ENCODE results near the gene VENTX. TPM values are rescaled to one million over a fixed set of nuclear protein-coding genes. Genes with fewer than 3 reads are reported as not detected.

The VENTX gene
- total and polyA plus RNA-seq, 7 donors, result 0.36 to 1.4 (median 0.83) TPM; not detected in 2

- DNase-seq, result peak; percentile 81
Measured at GRCh38 chr10:133257489-133258065, 19.9 kb downstream of the VENTX start.

GRCh38 chr10:133258066-133258817 lies 20.6 kb downstream of the VENTX start:
- Histone ChIP-seq H3K4me3 (no peak overlapping the region), H3K36me3 (no peaks in the 10 kb centered on the region), H3K27me3 (peaks cover 0 to 9% (median 0%) of the 10 kb centered on the region in 3 donors), H3K4me1 (peaks cover 0 to 38% (median 27%) of the 10 kb centered on the region in 4 donors), H3K9me3 (no peaks in the 10 kb centered on the region), H3K27ac (peak overlapping the region; percentile 9 to 70 (median 41))
- TF ChIP-seq EP300 (IDR thresholded peaks at IDR 0.05) (no peak), POLR2AphosphoS5 (IDR thresholded peaks at IDR 0.05) (no peak), POLR2A (IDR thresholded peaks at IDR 0.05) (no peak)
- TF ChIP-seq, protein P1, sequence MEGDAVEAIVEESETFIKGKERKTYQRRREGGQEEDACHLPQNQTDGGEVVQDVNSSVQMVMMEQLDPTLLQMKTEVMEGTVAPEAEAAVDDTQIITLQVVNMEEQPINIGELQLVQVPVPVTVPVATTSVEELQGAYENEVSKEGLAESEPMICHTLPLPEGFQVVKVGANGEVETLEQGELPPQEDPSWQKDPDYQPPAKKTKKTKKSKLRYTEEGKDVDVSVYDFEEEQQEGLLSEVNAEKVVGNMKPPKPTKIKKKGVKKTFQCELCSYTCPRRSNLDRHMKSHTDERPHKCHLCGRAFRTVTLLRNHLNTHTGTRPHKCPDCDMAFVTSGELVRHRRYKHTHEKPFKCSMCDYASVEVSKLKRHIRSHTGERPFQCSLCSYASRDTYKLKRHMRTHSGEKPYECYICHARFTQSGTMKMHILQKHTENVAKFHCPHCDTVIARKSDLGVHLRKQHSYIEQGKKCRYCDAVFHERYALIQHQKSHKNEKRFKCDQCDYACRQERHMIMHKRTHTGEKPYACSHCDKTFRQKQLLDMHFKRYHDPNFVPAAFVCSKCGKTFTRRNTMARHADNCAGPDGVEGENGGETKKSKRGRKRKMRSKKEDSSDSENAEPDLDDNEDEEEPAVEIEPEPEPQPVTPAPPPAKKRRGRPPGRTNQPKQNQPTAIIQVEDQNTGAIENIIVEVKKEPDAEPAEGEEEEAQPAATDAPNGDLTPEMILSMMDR (IDR thresholded peaks at IDR 0.05), result no peak
- intact Hi-C loops (cut with DNase I), result no loop called here
- WGBS, 2 donors, result 42 to 44% methylated on average over 21 of the region's 21 CpGs
- no peak for DNase-seq

More at GRCh38 chr10:133257489-133258065, 19.9 kb downstream of the VENTX start:
- Histone ChIP-seq H3K27me3 (peaks cover 0 to 10% (median 0%) of the 10 kb centered on the region in 3 donors), H3K9me3 (no peaks in the 10 kb centered on the region), H3K4me1 (peaks cover 0 to 34% (median 26%) of the 10 kb centered on the region in 4 donors), H3K27ac (peak overlapping the region; percentile 9 to 70 (median 41)), H3K36me3 (no peaks in the 10 kb centered on the region), H3K4me3 (peak overlapping the region in 2 of 4 donors; percentile 23 to 29)
- intact Hi-C loops (cut with DNase I), result no loop called here
- WGBS, 2 donors, result 4 to 6% methylated on average over 27 of the region's 27 CpGs
- TF ChIP-seq POLR2A (IDR thresholded peaks at IDR 0.05), result no peak
- TF ChIP-seq, protein P1 (IDR thresholded peaks at IDR 0.05), result peak in 1 of 4 experiments; percentile 18
- TF ChIP-seq EP300 (IDR thresholded peaks at IDR 0.05), result no peak
- peak in 1 of 4 donors; percentile 8 for TF ChIP-seq POLR2AphosphoS5 (IDR thresholded peaks at IDR 0.05)

- Histone ChIP-seq H3K27ac (peak overlapping the region; percentile 39 to 70 (median 57)), H3K9me3 (no peaks in the 10 kb centered on the region), H3K4me3 (no peak overlapping the region), H3K4me1 (peaks cover 0 to 38% (median 27%) of the 10 kb centered on the region in 4 donors), H3K27me3 (peaks cover 0 to 9% (median 0%) of the 10 kb centered on the region in 3 donors), H3K36me3 (no peaks in the 10 kb centered on the region)
- 42 to 76% methylated on average over 24 of the region's 24 CpGs for WGBS, 2 donors
- intact Hi-C loops (cut with DNase I), result no loop called here
- TF ChIP-seq, protein P1 (IDR thresholded peaks at IDR 0.05), result no peak
- TF ChIP-seq POLR2AphosphoS5 (IDR thresholded peaks at IDR 0.05) (peak in 2 of 4 donors; percentile 24 to 74), POLR2A (IDR thresholded peaks at IDR 0.05) (no peak), EP300 (IDR thresholded peaks at IDR 0.05) (peak in 1 of 4 donors; percentile 58)
- peak; percentile 90 for DNase-seq
Measured at GRCh38 chr10:133258818-133259601, 21.4 kb downstream of the VENTX start.

GRCh38 chr10:133259602-133259989 lies 21.9 kb downstream of the VENTX start:
- H3K36me3 ChIP-seq, result no peaks in the 10 kb centered on the region
- H3K4me1 ChIP-seq, result peaks cover 0 to 38% (median 27%) of the 10 kb centered on the region in 4 donors
- TF ChIP-seq POLR2AphosphoS5 (IDR thresholded peaks at IDR 0.05) (no peak), POLR2A (IDR thresholded peaks at IDR 0.05) (no peak), EP300 (IDR thresholded peaks at IDR 0.05) (no peak)
- TF ChIP-seq, protein P1 (IDR thresholded peaks at IDR 0.05), result no peak
- intact Hi-C loops (cut with DNase I), result no loop called here
- WGBS, 2 donors, result 76 to 82% methylated on average over 12 of the region's 12 CpGs
- H3K27me3 ChIP-seq, result peaks cover 0 to 9% (median 0%) of the 10 kb centered on the region in 3 donors
- H3K27ac ChIP-seq, result peak overlapping the region in 3 of 4 donors; percentile 52 to 70 (median 62)
- no peak overlapping the region for H3K4me3 ChIP-seq
- H3K9me3 ChIP-seq, result no peaks in the 10 kb centered on the region
- DNase-seq, result no peak

Measured in sigmoid colon (tissue), 7 donors.